Effector CD8-positive, alpha-beta T cell (primary cell): ENCODE measurements around the gene MFAP4.

Experiments used
- DNase-seq: peaks from one replicate; lab custom pipeline; 2025; lab: John Stamatoyannopoulos, UW

MFAP4 gene

DNA sequence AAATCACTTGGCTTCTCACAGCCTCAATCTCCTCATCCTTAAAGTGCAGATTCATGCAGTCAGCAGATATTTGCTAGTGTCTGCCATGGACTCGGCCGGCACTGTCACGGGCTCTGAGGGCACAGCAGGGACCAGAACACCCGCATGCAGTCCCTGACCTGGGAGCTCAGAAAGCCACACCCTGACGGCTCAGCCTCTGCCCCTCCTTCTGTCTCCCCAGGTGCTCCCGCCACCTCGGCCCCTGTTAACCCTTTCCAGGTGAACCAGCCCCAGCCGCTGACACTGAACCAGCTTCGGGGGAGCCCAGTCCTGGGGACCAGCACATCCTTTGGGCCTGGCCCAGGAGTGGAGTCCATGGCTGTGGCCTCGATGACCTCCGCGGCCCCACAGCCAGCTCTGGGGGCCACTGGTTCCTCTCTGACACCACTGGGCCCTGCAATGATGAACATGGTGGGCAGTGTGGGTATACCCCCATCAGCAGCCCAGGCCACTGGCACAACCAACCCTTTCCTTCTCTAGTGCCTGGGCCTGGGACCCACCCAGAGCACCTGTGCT, 53.2 kb downstream of the MFAP4 start:
- DNase-seq = no peak
